GM23338 (cell line): ENCODE results near the gene ZNF581.

Experiments
- CREB1 ChIP-seq: fragments of 250-450 bp; sonication (Bioruptor Pico); IDR thresholded peaks from 2 replicates; pipeline ENCODE4 v1.5.0; 2020; ENCODE audit warnings: low read depth, mild to moderate bottlenecking, moderate library complexity
- EZH2 ChIP-seq: fragments of 200-600 bp; sonication (generic); IDR thresholded peaks from one replicate; pipeline ENCODE4 v1.8.0; 2017; ENCODE audit warnings: antibody characterized with exemption, mild to moderate bottlenecking, low read depth; ENCODE audit not compliant: unreplicated experiment
- EZH2phosphoT487 ChIP-seq: fragments of 200-600 bp; sonication (generic); IDR thresholded peaks from one replicate; pipeline ENCODE4 v1.8.1; 2018; ENCODE audit warnings: antibody characterized with exemption; ENCODE audit not compliant: unreplicated experiment
- JUNB ChIP-seq: IDR thresholded peaks from one replicate; pipeline ENCODE4 v1.6.1; 2016; ENCODE audit warnings: antibody characterized with exemption; ENCODE audit not compliant: unreplicated experiment
- NANOG ChIP-seq: IDR thresholded peaks from 2 replicates; pipeline ENCODE4 v1.6.1; 2016; ENCODE audit warnings: antibody characterized with exemption, borderline replicate concordance
- POLR2AphosphoS5 ChIP-seq: IDR thresholded peaks from 2 replicates; pipeline ENCODE4 v1.6.1; 2016; ENCODE audit warnings: antibody characterized with exemption, low read depth
- ZNF114 ChIP-seq: fragments of 250-450 bp; sonication (Bioruptor Pico); IDR thresholded peaks from 2 replicates; pipeline ENCODE4 v1.5.0; 2020; ENCODE audit warnings: mild to moderate bottlenecking, moderate library complexity
- ZNF331 ChIP-seq: fragments of 250-450 bp; sonication (Bioruptor Pico); IDR thresholded peaks from 2 replicates; pipeline ENCODE4 v1.5.0; 2020; ENCODE audit warnings: low read depth, mild to moderate bottlenecking, moderate library complexity
- TF ChIP-seq, protein P1 (sequence below), 2 experiments: fragments of 200-600 bp in 1 of 2; sonication (generic) in 1 of 2; conservative IDR thresholded peaks; 2 replicates each; pipeline versions ENCODE4 v1.5.1 to v1.6.1; 2016 to 2017; ENCODE audit warnings: antibody characterized with exemption in 2 of 2, low read depth in 2 of 2, mild to moderate bottlenecking in 2 of 2, moderate library complexity in 1 of 2
- TF ChIP-seq, protein P2 (sequence below): IDR thresholded peaks from one replicate; pipeline ENCODE4 v1.6.1; 2018; ENCODE audit warnings: antibody characterized with exemption; ENCODE audit not compliant: unreplicated experiment

DNA sequence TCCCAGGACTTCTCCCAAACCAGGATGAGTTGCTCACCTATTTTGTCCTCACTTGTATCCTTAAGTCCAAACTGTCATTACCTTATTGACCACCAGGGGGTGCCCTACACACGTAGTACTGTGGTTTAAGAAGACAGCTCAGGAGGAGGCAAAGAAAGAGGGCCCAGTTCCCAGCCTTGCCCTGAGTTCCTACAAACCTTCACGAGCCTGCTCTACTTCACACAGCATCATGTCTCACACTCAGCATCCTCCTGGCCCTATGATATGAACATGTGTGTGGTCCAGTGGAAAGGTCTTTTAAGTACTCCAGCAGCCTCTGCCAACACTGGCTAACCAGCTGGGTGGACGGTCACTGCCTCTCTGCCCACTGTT lies 11.0 kb upstream of the ZNF581 start:
- TF ChIP-seq, protein P1, sequence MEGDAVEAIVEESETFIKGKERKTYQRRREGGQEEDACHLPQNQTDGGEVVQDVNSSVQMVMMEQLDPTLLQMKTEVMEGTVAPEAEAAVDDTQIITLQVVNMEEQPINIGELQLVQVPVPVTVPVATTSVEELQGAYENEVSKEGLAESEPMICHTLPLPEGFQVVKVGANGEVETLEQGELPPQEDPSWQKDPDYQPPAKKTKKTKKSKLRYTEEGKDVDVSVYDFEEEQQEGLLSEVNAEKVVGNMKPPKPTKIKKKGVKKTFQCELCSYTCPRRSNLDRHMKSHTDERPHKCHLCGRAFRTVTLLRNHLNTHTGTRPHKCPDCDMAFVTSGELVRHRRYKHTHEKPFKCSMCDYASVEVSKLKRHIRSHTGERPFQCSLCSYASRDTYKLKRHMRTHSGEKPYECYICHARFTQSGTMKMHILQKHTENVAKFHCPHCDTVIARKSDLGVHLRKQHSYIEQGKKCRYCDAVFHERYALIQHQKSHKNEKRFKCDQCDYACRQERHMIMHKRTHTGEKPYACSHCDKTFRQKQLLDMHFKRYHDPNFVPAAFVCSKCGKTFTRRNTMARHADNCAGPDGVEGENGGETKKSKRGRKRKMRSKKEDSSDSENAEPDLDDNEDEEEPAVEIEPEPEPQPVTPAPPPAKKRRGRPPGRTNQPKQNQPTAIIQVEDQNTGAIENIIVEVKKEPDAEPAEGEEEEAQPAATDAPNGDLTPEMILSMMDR (conservative IDR thresholded peaks at IDR 0.05; ENCODE audit: low read depth in 2 of 2): peak; percentile 87 to 93
- TF ChIP-seq EZH2 (no peak), POLR2AphosphoS5 (no peak), NANOG (no peak), ZNF331 (CRISPR knock-in tag) (no peak), CREB1 (no peak), ZNF114 (CRISPR knock-in tag) (no peak), JUNB (no peak), EZH2phosphoT487 (no peak)
- TF ChIP-seq, protein P2, sequence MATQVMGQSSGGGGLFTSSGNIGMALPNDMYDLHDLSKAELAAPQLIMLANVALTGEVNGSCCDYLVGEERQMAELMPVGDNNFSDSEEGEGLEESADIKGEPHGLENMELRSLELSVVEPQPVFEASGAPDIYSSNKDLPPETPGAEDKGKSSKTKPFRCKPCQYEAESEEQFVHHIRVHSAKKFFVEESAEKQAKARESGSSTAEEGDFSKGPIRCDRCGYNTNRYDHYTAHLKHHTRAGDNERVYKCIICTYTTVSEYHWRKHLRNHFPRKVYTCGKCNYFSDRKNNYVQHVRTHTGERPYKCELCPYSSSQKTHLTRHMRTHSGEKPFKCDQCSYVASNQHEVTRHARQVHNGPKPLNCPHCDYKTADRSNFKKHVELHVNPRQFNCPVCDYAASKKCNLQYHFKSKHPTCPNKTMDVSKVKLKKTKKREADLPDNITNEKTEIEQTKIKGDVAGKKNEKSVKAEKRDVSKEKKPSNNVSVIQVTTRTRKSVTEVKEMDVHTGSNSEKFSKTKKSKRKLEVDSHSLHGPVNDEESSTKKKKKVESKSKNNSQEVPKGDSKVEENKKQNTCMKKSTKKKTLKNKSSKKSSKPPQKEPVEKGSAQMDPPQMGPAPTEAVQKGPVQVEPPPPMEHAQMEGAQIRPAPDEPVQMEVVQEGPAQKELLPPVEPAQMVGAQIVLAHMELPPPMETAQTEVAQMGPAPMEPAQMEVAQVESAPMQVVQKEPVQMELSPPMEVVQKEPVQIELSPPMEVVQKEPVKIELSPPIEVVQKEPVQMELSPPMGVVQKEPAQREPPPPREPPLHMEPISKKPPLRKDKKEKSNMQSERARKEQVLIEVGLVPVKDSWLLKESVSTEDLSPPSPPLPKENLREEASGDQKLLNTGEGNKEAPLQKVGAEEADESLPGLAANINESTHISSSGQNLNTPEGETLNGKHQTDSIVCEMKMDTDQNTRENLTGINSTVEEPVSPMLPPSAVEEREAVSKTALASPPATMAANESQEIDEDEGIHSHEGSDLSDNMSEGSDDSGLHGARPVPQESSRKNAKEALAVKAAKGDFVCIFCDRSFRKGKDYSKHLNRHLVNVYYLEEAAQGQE: no peak
